ENCODE results near the gene ARSJ.

The ARSJ gene

GRCh38 chr4:113969709-113970334 lies 9.6 kb downstream of the ARSJ start:
- DNase-seq (ENCODE audit: low read depth): no peak
- TF ChIP-seq MYC (IDR thresholded peaks at IDR 0.05; ENCODE audit: low read depth, low read length): no peak
- no peak for TF ChIP-seq POLR2A (IDR thresholded peaks at IDR 0.05; ENCODE audit: extremely low read depth, insufficient read length)
- H3K4me3 ChIP-seq (ENCODE audit: low read depth, low read length): no peak overlapping the region

- H3K4me3 ChIP-seq (ENCODE audit: low read depth, low read length): no peak overlapping the region
- no peak for DNase-seq (ENCODE audit: low read depth)
- no peak for TF ChIP-seq POLR2A (IDR thresholded peaks at IDR 0.05; ENCODE audit: extremely low read depth, insufficient read length)
- TF ChIP-seq MAX (IDR thresholded peaks at IDR 0.05; ENCODE audit: low read depth, low read length): no peak
- no peak for TF ChIP-seq CTCF (IDR thresholded peaks at IDR 0.05; ENCODE audit: low read depth, low read length)
- no peak for TF ChIP-seq MYC (IDR thresholded peaks at IDR 0.05; ENCODE audit: low read depth, low read length)
These were observed 11.0 kb downstream of the ARSJ start for GRCh38 chr4:113968473-113968872.

GRCh38 chr4:113967687-113968086 lies 11.8 kb downstream of the ARSJ start:
- no peak for TF ChIP-seq CTCF (IDR thresholded peaks at IDR 0.05; ENCODE audit: low read depth, low read length)
- no peak for TF ChIP-seq MAX (IDR thresholded peaks at IDR 0.05; ENCODE audit: low read depth, low read length)
- TF ChIP-seq POLR2A (IDR thresholded peaks at IDR 0.05; ENCODE audit: extremely low read depth, insufficient read length): no peak
- no peak for TF ChIP-seq MYC (IDR thresholded peaks at IDR 0.05; ENCODE audit: low read depth, low read length)
- no peak for DNase-seq (ENCODE audit: low read depth)
- no peak overlapping the region for H3K4me3 ChIP-seq (ENCODE audit: low read depth, low read length)

GRCh38 chr4:113962719-113963265 lies 16.7 kb downstream of the ARSJ start:
- DNase-seq (ENCODE audit: low read depth): no peak
- no peak for TF ChIP-seq POLR2A (IDR thresholded peaks at IDR 0.05; ENCODE audit: extremely low read depth, insufficient read length)
- TF ChIP-seq MAX (IDR thresholded peaks at IDR 0.05; ENCODE audit: low read depth, low read length): no peak
- no peak for TF ChIP-seq CTCF (IDR thresholded peaks at IDR 0.05; ENCODE audit: low read depth, low read length)
- TF ChIP-seq MYC (IDR thresholded peaks at IDR 0.05; ENCODE audit: low read depth, low read length): no peak
- no peak overlapping the region for H3K4me3 ChIP-seq (ENCODE audit: low read depth, low read length)

GRCh38 chr4:113962016-113962347 lies 17.5 kb downstream of the ARSJ start:
- TF ChIP-seq POLR2A (IDR thresholded peaks at IDR 0.05; ENCODE audit: extremely low read depth, insufficient read length): no peak
- no peak for TF ChIP-seq MYC (IDR thresholded peaks at IDR 0.05; ENCODE audit: low read depth, low read length)
- TF ChIP-seq CTCF (IDR thresholded peaks at IDR 0.05; ENCODE audit: low read depth, low read length): no peak
- TF ChIP-seq MAX (IDR thresholded peaks at IDR 0.05; ENCODE audit: low read depth, low read length): no peak
- no peak overlapping the region for H3K4me3 ChIP-seq (ENCODE audit: low read depth, low read length)

GRCh38 chr4:113960684-113961321 lies 18.6 kb downstream of the ARSJ start:
- no peak for DNase-seq (ENCODE audit: low read depth)
- H3K4me3 ChIP-seq (ENCODE audit: low read depth, low read length): no peak overlapping the region
- TF ChIP-seq POLR2A (IDR thresholded peaks at IDR 0.05; ENCODE audit: extremely low read depth, insufficient read length) (no peak), CTCF (IDR thresholded peaks at IDR 0.05; ENCODE audit: low read depth, low read length) (no peak), MAX (IDR thresholded peaks at IDR 0.05; ENCODE audit: low read depth, low read length) (no peak)

More at GRCh38 chr4:113962016-113962347, 17.5 kb downstream of the ARSJ start:
- DNase-seq (ENCODE audit: low read depth): no peak

Measured in NB4 (cell line).